Embryonic facial prominence (tissue), 1 donor: Measurements from ENCODE around the gene TTC22.
"Not testable (repeated sequence)": the region's sequence is repeated elsewhere in the genome, so short reads cannot be mapped to it uniquely, and the experiment has no call there.

ENCODE experiments used
- DNase-seq: peaks from one replicate; pipeline ENCODE4 v3.0.0-alpha.2; 2016; ENCODE audit errors: extremely low spot score

TTC22 gene

DNA sequence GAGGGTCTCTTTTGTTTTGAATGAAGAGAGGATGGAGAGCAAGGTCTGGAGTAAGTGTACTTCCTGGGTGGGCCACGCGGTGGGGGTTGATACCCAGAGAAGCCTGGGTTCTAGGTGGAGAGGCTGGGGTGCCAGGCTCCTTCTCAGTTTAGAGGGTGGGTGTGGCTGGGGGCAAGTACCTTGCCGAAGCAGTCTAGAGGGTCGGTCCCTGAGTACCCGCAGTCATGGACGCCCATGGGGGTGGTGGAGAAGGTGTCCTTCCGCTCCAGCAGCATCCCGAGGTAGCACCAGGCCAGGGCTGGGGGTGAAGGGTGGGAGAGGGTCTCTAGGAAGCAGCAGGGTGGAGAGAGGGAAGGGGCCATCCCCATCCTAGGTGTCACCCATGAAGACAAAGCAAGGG, 14.3 kb downstream of the TTC22 start:
- no peak for DNase-seq

DNA sequence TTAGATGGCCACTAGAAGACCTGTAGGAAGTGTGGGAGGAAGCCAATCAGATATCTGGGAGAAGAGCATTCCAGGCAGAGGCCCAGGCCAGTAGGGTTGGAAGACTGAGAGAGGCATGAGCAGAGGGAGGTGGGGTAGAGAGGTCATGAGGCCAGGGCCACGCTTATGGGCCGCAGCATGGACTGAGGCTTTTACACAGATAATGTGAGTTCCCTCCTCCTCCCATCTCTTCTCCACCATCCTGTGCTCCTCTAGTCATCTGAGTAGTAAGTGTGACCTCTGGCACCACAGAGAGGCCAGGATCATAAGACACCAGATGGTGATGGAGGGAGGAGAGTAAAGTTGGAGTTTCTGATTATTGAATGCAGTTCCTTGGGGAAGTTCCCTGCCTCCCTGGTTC, 17.1 kb downstream of the TTC22 start:
- DNase-seq, result no peak

DNA sequence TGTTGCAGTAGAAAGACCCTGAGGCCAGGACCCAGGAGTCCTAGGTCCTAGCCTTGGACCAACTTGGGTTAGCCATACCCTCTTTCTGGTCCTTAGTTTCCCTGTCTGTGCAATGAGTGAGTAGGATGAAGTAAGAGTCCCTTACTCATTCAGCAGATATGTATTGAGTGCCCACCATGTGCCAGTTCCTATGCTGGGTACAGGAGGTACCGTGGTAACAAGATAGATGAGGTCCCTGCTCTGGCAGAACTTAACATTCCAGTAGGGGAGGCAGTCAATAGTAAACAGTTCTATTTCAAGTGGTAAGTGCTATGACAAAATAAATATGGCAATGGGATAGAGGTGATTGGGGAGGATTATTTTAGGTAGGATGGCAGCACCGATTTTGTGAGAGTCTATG, 18.5 kb downstream of the TTC22 start:
- no peak for DNase-seq

DNA sequence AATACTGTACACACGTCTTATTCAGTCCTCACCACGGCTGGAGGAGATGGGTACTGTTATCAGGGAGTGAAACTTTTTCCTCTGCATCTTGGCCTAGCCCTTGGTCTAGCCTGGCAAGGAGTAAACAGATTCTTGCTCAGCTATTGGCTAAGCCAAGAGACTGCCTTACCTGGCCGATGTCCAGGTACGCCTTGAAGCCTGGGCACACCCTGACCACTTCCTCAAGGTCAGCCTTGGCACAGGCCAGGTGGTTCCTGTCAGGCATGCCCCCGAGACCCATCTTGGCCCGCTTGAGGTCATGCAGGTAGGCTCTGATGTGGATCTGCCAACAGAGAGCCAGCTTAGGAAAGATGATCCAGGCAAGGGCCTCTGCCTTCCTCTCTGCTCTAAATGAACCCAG, 19.0 kb downstream of the TTC22 start:
- DNase-seq, result no peak

DNA sequence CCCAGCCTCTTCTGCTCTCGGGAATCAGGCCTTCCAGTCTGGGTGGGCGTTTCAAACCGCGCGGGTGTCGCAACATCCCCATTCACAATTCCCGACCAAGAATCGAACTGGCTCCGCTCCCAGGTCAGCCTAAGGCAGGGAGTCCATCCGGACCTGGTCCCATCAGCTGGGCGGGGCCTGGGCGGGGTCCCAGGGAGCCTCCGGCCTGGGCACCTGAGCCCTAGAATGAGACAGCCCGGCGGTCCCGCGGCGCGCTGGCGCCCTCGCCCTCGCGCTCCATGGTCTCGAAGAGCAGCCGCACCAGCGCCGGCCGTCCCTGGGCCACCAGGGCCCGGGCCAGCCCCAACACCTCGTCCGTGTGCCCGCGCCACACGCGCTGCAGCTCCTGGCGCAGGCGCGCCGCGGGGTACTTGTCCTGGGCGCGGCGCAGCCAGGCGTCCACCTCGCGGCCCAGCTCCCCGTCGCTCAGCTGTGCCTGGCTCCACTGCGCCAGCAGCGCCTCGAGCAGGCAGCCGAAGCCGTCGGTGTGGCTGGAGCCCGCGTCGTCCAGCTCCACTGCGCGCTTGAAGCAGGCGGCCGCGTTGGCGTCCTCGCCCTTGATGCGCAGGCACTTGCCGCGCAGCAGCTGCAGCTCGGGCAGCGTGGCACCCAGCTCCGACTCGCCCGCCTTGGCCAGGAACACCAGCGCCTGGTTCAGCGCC, 19.9 kb downstream of the TTC22 start:
- no peak for DNase-seq

DNA sequence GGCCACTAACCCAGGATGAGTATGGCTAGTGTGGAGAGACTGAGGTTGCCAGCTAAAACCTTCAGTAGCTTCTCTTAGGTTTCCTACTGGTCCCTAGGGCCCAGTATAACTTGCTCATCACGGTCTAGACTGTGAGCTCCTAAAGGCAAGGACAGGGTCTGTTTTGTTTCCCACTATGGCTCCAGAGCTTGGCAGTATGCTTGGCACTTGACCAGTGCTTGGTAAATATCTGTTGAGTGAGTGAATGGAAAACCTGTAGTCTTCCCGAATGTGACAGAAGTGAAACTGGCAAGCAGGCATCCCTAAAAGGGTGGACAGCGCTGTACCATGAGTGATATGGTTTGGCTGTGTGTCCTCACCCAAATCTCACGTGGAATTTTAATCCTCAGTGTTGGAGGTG, 23.7 kb downstream of the TTC22 start:
- no peak for DNase-seq

DNA sequence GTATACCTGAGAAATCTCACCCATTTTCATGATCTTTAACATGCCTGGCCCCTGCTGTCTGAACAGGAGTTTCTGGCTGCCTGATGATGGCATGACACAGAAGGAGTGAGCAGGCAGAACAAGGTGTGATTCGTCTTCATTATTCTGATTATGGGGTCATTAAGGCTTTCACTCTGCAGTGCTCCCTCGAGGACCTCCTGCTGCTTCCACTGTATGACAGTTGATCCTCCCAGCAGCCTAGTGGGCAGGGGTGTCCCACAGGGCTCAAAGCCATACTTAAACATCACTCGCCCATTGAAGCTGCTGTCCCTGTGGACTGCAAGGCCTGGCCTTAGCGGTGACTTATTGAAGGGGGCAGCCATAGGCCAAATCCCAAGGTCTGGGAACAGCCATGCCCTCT, 24.1 kb downstream of the TTC22 start:
- no peak for DNase-seq

DNA sequence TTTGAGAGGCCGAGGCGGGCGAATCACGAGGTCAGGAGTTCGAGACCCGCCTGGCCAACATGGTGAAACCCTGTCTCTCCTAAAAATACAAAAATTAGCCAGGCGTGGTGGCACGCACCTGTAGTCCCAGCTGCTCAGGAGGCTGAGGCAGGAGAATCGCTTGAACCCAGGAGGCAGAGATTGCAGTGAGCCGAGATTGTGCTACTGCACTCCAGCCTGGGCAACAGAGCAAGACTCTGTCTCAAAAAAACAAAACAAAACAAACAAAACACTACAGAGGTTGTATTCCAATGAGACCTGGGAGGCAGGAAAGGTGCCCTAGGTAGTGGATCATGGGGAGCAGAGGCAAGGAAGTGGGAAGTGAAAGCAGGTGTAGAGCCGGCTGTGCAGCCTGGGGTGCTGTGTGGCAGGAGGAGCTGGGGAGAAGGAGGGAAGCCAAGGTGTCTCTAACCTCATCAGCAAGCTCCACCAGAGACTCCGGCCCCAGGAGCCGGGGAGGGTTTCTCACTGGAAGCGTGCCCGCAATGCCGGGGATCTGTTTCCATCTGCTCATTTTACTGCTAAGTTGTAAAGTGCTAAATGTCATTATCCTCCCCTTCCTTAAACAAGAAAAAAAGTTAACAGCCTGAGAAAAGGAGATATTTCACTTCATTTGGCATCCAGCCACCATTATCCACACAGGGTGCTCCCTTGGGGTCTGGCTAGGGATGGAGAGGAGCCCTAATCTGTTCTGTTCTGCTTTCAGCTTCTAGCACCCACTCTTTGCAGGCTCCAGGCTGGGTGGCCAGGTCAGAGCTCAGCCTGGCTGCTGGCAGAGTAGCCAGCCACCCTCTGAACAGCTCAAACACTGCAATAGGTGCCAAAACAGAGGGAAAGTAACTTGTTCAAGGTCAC, 25.0 kb downstream of the TTC22 start:
- DNase-seq, result not testable (repeated sequence)

DNA sequence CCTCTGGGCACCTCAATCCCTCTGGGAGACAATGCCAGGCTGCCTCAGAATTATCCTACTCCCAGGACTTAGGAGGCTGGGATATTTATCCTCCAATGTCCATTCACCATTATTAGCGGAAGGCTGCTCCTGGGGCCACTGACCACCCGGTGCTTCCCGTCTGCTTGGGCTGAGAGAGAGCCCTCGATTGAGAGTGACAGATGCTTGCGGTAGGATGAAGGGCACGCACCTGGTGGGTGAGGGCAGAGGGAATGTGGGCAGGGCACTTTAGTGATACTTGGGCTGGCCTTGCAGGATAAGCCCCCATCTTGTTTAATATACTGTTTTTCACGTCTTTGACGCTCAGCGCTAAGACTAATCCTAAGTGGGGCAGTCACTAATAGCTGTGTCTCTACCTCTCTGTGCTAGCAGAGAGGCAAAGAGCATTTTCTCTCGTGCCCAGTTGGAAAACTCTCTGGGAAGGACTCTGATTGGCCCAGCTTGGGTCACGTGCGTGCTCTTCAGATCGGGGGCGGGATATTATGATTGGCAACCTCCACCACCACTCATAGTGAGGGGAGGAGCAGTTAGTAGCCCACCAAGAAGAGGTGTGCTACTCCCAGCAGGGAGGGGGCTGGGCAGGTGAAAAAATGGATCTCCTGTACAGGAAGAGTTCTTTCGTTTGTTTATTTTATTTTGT, 26.2 kb downstream of the TTC22 start:
- no peak for DNase-seq

DNA sequence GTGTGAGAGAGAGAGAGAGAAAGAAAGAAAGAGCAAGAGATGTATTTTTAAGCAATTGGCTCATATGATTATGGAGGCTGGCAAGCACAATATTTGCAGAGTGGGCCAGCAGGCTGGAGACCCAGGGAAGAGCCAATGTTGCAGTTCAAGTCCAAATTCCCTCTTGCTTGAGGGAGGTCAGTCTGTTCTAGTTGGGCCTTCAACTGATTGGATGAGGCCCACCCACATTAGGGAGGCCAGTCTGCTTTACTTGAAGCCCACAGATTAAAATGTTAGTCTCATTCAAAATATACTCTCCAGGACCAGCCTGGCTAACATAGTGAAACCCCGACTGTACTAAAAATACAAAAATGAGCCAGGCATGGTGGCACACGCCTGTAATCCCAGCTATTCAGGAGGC, 28.2 kb downstream of the TTC22 start:
- DNase-seq, result no peak

DNA sequence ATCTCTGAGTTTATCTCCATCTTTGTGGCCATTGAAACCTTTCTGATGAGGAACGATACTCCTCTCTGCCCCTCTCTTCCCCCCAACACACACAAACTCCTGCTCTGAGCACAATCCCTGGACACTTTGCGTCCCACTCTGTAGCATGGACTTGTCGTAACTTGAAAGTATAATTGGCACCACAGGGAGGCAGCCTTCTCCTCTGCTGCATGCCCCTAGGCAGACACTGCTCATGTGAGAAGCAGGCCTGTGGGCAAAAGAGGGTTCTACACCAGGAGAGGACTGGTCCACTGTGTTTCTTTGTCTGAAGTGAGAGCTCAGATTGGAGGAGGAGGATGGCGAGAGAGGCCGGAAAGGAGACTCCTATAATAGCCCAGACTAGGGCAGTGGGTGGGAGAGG, 33.0 kb downstream of the TTC22 start:
- DNase-seq, result no peak

DNA sequence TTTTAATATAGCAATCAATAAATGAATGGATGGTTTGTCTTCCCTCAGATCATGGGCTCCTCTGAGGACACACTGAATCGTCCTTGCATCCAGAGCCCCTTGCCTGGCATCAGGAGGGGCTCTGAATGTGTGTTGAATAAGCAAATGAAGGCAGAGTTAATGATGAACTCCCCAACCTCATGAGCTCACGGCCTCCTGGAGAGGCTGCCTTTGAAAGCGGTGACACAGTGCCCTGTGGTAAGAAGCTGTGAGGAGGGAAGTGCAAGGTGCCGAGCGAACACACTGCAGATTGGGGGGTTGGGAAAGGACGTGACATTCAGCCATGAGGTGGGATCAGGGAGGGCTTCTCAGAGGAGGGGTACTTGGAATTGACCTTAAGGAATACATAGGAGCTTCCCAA, 33.6 kb downstream of the TTC22 start:
- DNase-seq, result no peak

DNA sequence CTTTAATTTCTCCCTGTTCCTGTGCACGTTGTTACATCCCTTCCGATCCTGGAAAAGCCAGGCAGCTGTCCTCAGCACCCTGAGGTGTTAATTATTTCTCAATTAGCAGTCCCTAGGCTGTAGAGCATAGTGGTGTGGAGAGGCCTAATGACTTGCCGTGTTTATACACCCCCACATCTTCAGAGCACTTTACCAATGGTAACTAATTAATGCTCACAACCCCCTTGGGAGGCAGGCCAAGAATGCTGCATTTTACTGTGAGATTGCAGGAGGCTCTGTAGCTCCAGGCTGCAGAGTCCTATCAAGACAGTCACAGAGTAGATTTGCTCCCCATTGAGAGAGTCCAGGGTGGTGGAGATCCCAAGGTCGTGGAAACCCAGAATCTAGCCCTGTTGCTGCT, 34.4 kb downstream of the TTC22 start:
- DNase-seq, result no peak

DNA sequence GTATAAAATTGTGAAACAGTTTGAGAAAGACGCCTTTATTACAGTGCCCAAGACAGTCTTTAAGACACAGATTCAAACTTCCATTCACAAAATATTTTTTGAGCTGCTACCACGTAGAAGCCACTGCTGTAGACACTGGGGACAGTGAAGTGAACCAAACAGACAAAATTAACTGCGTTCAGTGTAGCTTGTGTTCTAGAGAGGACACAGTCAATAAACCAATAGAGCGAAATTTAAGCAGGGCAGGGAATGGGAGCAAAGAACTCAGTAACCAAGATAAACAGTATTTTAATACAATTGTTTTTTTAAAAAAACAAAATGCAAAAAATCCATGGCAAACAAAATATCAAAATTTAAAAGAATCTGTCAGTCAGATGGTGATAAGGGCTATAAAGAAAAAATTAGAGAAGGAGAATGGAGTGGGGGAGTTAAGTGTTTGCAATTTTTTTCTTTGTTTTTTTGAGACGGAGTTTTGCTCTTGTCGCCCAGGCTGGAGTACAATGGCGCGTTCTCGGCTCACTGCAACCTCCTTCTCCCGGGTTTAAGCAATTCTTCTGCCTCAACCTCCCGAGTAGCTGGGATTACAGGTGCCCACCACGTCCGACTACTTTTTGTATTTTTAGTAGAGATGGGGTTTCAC, 36.1 kb downstream of the TTC22 start:
- no peak for DNase-seq

DNA sequence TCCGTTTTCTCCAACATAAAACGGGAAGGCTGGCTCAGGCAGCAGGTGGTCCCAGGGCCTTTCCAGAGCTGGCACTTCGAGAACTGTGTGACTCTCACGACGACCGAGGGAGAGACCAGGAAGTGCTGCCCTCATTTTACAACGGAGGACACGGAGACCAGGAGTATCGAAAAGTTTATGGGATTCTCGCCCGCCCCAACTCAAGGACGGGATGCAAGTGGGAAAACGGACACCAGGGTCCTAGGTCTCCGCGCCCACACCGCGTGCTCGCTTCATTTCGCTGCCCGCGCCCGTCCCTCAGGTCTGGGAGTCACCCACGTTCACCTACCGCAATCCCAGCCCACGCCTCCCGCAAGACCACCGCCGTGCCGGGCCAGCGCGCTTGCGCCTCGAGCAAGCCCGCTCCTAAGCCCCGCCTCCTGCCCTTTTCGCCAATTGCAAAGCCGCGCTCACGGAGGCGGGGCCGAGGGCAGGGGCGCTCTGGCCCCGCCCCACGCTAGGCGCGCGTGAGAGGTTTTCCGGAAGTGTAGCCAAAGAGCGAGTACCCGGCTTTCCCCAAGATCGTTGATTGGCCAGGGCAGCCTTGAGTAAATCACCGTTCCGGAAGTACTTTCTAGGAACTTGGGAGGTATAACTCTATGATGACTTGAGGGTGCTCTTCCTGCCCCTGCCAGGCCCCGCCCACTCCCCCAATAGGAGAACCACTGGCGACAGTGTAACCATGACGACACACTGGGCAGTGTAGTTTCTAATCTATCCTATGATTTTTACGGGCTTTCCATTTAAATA, 36.8 kb downstream of the TTC22 start, which contains the start of gene PARS2:
PARS2 (minus strand) TSS at position 391 of the 789 bp plus-strand sequence. CDS start 5,362 bp downstream, outside the sequence.
- DNase-seq, result peak; percentile 100

DNA sequence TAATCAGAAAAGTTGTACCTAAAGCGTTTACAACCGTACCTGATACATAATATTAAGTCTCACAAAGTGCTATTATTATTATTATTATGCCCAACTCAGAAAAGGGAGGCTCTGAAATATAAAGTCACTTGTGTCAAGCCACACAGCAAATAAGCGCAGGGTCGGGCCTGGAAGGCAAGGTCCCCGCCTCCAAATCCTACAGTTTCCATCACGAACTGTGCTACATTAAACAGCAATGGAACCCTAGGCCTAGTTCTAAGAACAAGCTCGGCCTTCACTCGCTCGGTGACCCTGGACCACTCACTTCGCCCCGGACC, 37.3 kb downstream of the TTC22 start:
- no peak for DNase-seq

DNA sequence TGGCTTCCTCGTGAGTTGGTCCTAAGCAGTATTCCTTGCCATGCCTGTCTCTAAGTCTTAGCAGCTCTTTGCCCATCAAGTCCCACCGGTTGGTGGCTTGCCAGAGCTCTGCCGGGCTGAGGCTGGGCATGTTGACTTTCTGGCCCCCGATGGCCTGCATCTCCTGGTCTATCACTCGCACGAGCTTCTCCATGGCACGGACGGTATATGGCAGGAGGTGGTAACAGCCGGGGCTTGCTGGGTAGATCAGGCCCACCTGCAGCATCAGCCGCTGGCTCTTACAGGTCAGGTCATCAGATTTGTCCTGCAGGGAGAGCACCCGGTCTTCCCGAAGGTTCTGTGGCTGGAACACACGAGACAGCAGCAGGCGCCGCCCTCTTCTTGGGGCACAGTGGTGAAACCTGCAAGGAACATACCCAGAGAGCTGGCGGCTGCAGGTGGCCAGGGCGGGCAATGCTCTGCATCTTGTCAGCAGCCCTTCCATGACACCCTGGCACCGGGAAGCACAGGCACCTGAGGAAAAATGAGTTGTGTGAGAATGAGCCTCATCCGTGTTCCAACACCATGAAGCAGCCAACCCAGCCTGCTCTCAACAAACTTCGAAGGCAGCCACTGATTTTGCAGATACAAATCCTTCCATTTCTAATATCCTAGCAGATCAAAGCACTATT, 42.3 kb downstream of the TTC22 start:
- no peak for DNase-seq

DNA sequence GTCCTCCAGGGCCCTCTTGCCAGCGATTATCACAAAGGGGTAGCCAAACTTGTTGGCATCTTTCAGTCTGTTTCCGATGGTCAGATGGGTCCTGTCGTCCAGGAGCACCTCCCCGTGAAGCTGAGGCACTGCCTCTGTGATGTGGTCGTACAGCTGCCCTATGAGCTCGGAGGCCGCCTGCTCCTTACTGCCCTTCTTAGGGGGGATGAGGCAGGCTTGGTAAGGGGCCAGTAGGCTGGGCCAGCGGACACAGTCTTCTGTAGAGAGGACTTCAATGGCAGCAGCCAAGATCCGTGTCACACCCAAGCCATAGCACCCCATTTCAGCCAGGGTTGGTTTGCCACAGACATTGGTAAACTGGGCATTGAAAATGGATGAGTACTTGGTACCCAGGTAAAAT, 43.3 kb downstream of the TTC22 start:
- no peak for DNase-seq

DNA sequence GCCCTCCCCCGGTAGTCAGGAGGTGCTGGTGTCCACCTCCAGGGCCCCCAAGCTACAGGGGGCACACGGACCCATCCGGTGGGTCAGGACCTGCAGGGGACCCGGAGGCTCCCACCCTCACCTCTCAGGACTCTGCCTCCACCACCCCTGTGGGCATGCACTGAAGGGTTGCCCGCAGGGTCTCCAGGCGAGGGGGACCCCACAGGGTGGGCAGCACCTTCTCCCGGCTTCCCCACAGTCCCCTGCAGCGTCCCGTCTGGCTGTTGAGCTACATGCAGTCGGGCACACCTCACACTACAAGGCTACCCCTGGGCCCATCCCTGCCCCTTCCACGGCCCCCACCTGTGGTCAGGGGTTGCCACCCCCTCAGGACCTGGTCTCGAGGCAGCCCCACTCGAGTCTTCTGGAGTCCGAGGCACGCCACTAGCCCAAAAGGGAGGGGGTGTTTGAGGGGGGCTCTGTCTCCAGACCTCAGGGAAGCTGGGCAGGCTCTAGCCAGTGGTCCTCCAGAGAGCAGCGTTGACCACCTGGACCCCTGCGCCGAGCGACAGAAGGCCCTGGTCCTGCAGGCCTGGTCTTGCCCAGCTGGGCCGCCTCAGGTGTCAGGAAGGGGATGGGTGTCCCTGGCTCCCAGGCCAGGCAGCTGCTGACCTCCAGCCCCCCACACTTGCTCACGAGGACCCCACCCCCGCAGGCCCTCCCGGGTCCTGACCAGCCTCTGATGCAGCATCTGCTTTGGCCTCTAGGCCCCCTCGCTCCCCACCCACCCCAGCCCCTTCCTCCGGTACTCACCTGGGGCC, 46.4 kb downstream of the TTC22 start:
- no peak for DNase-seq

DNA sequence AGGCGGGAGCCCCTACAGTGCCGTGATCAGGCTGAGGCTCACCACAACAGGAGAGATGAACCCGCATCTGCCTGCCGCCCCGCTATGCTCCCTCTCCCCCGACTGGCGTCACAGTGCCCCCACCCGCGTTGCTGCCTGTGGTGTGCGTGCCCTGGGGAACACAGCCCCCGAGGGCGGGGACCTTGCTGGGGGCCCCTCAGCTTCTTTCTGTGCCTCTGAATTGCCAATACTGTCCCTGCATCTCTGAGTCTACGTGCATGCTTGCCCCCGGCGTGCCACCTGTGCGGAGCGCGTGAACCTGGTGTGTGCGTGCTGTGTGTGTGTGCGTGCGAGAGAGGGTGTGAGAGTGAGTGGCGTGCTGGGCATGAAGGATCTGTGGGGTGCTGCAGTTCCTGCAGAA, 47.1 kb downstream of the TTC22 start:
- DNase-seq, result no peak
